GM10847 (cell line): Measurements from ENCODE around the gene NANOS3.

Experiments used
- POLR2A ChIP-seq: IDR thresholded peaks from 2 replicates; pipeline ENCODE4 v1.6.1; 2011; ENCODE audit not compliant: insufficient read length; ENCODE audit errors: extremely low read depth

Gene NANOS3

DNA sequence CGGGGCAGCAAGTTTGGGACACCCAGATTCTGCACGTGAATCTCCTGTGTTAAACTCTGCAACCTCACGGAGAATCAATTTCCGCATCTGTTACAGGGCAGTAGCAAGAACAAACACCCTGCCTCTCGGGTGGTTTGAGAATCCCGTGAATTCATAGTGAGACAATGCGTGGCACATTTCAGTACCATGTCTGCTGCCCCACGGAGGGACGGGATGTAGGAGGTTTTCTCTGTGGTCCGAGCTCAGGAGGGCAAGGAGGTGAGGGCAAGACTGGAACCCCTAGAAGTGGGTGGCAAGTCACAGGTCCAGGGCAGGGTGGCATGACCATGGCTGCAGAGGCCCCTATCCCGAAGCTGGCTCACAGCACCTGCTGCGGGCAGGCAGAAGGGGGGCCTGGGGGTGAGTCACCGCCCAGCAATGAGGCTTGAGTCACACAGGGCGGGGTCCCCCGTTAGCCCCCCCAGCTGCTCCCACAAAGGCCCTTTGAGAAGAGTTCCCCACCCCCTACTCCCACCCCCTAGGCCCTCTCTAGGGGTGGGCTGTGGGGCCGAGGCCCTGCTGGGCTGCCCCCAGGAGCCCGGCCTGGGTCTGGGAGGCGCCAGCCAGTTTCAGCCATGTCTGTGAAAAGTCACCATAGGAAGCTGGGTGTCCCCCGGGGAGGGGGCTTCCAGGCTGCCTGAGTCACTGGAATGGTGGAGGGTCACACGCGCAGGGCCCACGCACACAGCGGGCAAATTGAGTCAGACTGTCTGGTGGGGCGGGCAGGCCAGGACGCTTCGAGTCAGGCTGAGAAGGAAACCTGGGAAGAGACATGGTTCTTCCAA, 25.8 kb upstream of the NANOS3 start:
- TF ChIP-seq POLR2A: no peak

DNA sequence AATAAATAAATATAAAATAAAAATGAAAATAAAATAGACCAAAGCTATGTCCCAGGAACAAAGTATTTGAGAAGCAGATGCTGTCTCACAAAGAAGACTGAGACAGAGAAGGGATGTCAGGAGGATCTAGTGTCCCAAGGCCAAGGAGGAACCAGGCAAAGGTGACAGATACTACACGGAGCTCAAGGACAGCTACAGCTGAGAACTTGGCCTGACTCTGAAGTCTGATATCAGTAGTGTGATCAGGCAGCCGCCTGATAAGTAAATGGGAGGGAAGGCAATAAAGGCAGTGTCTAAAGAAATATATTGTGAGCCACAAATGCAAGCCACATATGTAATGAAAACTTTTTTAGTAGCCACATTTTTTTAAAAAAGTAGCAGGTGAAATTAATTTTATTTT, 20.4 kb upstream of the NANOS3 start:
- no peak for TF ChIP-seq POLR2A

GRCh38 chr19:13859361-13859880, 17.5 kb upstream of the NANOS3 start:
- no peak for TF ChIP-seq POLR2A

DNA sequence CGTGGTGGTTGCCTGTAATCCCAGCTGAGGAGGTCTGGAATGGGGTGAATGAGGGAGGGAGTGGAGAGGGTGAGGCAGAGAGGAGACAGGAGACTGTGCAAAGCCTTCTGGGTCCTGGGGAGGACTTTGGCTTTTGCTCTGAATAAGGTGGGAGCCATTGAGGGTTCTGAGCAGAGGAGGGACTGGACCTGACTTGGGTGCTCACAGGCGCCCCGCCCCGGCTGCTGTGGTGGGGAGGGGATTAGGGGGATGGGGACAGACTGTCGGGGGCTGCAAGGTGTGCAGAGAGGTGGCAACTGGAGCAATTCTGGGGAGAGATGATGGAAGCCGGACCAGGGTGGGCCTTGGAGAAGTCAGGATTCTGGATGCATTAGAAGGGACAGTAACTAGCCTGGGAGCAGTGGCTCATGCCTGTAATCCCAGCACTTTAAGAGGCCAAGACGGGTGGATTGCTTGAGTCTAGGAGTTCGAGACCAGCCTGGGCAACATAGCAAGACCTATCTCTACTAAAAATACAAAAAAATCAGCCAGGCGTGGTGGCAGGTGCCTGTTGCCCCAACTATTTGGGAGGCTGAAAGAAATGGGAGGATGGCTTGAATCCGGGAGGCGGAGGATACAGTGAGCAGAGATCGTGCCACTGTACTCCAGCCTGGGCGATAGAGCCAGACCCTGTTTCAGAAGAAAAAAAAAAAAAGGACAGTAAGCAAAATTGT, 16.1 kb upstream of the NANOS3 start:
- no peak for TF ChIP-seq POLR2A

DNA sequence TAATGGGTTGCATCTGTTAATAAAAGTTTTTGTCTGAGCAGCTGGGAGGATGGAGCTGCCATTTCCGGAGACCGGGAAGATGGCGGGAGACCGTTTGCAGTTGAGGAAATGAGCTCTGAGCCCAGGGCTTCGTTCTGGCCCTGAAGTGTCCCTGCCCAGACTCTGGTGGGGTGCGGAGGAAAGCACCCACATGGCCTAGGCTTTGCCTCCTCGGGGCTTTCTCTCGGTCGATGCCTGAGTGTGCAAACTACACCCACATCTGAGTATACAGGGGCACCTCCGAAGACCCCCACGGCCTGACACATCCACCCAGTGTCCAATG, 15.6 kb upstream of the NANOS3 start:
- no peak for TF ChIP-seq POLR2A

- peak; percentile 41 for TF ChIP-seq POLR2A
Measured at GRCh38 chr19:13861714-13862531, 15.0 kb upstream of the NANOS3 start.

DNA sequence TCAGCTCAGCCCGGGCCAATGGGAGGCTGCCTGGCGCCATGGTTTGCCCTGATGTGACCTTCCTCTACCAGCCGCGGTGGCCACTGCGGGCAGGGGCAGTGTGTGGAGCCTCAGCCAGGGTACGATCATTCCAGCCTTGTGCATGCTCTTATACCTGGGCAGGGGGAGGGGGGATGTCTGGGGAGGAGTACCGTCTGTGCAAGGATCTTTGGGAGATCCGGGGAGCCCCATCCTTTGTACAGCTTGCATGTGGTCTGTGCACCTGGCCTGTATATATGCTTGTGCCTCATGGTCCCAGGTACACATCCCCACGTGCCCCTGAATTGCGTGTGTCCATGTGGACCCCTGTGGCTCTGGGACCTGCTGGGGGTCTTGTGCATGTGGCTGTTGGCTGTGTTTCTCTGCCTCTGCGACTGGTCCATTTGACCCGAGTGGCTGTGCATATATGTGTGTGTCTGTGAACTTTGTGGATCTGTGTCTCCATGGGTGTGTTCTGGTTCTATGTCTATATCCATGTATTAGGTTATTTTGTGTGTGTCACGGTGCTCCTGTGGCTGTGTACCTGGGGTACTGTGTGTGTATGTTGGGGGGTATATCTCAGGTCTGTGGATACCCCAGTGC, 12.8 kb upstream of the NANOS3 start:
- TF ChIP-seq POLR2A: no peak

DNA sequence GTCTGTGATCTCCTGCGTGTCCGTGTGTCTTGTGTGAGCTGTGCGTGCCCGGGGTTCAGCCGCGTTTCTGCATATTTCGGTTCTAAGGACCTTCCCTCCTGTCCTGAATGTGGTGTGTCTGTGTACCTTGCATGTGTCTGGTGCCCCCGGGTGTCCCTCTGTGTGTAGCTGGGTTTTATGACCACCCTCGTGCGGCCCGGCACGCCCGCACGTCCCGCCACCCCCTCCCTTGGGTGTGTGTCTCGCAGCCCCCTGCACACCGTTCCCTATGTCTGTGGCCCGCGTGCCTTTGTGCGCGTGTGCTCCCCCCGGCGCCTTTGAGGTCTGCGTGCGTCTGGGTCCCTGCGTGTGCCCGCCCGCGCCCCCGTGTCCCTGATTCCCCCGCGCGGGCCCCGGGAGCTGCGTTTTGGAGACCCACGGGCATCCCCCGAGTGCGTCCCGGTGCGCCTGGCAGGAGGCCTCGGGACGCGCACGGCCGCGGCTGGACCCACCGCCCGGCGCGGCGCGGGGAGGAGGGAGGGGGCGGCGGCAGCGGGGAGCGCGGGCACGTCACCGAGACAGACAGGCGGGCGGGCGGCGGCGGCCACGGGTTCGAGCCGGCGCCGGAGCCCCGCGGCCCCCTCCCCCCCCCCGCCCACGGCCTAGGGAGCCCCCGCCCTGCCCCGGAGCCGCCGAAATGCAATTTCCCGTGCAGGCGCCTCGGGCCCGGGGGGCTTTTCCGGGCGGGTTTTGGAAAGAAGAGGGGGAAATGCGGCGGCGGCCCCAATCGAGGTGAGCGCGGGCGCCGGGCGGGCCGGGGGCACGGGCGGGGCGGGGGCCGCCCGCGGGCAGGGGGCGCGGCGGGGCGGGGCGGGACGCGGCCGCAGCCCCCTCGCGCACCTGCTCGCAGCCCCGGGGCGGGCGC, 12.0 kb upstream of the NANOS3 start:
- TF ChIP-seq POLR2A: no peak

- no peak for TF ChIP-seq POLR2A
Measured at GRCh38 chr19:13865571-13866462, 11.1 kb upstream of the NANOS3 start.

GRCh38 chr19:13866463-13867046, 10.4 kb upstream of the NANOS3 start:
- TF ChIP-seq POLR2A: no peak

DNA sequence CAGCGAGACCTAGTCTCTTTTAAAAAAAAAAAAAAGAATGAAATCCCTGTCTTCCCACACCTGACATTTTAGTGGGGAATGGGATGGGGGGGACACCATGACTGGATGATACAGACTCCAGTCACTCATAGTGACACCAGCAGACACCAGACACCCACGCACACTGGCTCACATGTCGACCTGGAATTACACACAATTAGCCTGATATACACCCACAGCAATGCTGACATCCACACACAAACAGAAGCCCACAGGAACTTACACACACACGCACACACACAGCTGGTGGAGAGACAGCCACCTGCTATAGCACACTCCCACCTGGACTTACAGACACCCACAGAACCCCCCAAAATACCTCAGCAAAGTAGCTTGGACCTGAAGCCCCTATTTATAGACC, 8.3 kb upstream of the NANOS3 start:
- TF ChIP-seq POLR2A: no peak

DNA sequence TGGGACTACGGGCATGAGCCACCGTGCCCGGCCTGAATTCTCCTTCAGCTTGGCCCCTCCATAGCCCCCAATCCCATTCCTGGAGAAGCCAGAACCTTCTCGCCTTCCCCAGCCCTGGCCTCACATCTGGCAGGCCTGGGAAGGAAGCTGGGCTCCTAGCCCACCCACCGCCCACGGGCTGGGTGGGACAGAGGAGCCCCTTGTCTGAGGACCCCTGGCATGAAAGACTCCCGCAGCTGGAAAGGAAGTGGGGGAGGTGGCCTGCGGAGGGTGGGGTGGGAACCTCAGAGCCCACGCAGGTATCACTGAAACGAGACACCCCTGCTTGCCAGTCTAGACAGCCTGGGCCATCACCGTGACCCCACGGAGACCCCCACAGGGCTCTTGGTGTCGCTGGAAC, 7.7 kb upstream of the NANOS3 start:
- no peak for TF ChIP-seq POLR2A

GRCh38 chr19:13870873-13871272, 6.1 kb upstream of the NANOS3 start:
- no peak for TF ChIP-seq POLR2A
